ENCODE measurements around the gene NCAM1.

DNA sequence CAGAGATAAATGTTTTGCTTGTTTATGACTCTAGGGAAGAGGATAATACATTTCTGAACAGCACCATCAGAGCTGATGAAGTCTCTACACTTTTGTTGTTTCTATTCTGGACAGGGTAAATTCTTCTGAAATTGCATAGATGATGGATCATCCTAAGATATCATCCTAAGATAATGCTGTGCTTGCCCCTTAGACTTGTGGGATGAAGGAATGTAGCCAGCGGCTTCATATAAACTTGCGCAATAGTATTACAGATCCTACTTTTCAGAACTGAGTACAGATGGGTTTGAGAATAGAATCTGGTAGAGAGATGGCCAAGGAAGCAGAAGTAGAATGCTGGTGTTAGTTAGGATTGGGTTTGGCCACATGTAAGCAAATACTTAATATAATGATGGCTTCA lies 61.0 kb downstream of the NCAM1 start:
- TF ChIP-seq ZNF274 (IDR thresholded peaks at IDR 0.05; ENCODE audit: low read depth, low read length) (no peak), YY1 (IDR thresholded peaks at IDR 0.05; ENCODE audit: insufficient read depth, insufficient read length) (no peak), SUZ12 (IDR thresholded peaks at IDR 0.05; ENCODE audit: extremely low read depth, insufficient read depth, insufficient read length) (no peak)
